RWPE2 (cell line): ENCODE results near the gene GID8.

Experiments used
- ATAC-seq: fragments of 200-7000 bp; cut with Tn5 transposase; 3 replicates; pipeline ENCODE4 v1.9.1; 2021; ENCODE audit warnings: low read depth
- DNase-seq: peaks from one replicate; pipeline ENCODE4 v3.0.0-alpha.2; 2020; ENCODE audit warnings: low spot score
- H3K27ac ChIP-seq: fragments of 450-650 bp; 2 replicates; pipeline ENCODE4 v1.5.1; 2017; ENCODE audit warnings: mild to moderate bottlenecking; ENCODE audit not compliant: poor library complexity, severe bottlenecking
- H3K27me3 ChIP-seq: fragments of 250-450 bp; sonication (Bioruptor Pico); 2 replicates; pipeline ENCODE4 v1.5.1; 2021; ENCODE audit warnings: mild to moderate bottlenecking, moderate library complexity; ENCODE audit not compliant: insufficient read depth, poor library complexity, severe bottlenecking
- H3K36me3 ChIP-seq: fragments of 250-450 bp; sonication (Bioruptor Pico); 2 replicates; pipeline ENCODE4 v1.5.1; 2020; ENCODE audit warnings: low read depth, mild to moderate bottlenecking, moderate library complexity
- H3K4me1 ChIP-seq: fragments of 250-450 bp; sonication (Bioruptor Pico); 2 replicates; pipeline ENCODE4 v1.5.1; 2021; ENCODE audit warnings: mild to moderate bottlenecking, moderate library complexity; ENCODE audit not compliant: insufficient read depth, poor library complexity, severe bottlenecking
- H3K4me3 ChIP-seq: fragments of 250-450 bp; sonication (Bioruptor Pico); 2 replicates; pipeline ENCODE4 v1.5.1; 2021; ENCODE audit warnings: mild to moderate bottlenecking, moderate library complexity; ENCODE audit not compliant: severe bottlenecking
- H3K9me3 ChIP-seq: fragments of 250-450 bp; sonication (Bioruptor Pico); 2 replicates; pipeline ENCODE4 v1.5.1; 2021; ENCODE audit warnings: mild to moderate bottlenecking, moderate library complexity; ENCODE audit not compliant: severe bottlenecking
- TF ChIP-seq, protein P1 (sequence below): fragments of 450-650 bp; IDR thresholded peaks from one replicate; pipeline ENCODE4 v1.5.1; 2017; ENCODE audit warnings: mild to moderate bottlenecking, moderate library complexity; ENCODE audit not compliant: poor library complexity, severe bottlenecking

GID8 gene

GRCh38 chr20:62984666-62985443, 46.9 kb downstream of the GID8 start:
- H3K4me3 ChIP-seq: no peak overlapping the region
- DNase-seq (no peak), ATAC-seq (no peak)
- TF ChIP-seq, protein P1, sequence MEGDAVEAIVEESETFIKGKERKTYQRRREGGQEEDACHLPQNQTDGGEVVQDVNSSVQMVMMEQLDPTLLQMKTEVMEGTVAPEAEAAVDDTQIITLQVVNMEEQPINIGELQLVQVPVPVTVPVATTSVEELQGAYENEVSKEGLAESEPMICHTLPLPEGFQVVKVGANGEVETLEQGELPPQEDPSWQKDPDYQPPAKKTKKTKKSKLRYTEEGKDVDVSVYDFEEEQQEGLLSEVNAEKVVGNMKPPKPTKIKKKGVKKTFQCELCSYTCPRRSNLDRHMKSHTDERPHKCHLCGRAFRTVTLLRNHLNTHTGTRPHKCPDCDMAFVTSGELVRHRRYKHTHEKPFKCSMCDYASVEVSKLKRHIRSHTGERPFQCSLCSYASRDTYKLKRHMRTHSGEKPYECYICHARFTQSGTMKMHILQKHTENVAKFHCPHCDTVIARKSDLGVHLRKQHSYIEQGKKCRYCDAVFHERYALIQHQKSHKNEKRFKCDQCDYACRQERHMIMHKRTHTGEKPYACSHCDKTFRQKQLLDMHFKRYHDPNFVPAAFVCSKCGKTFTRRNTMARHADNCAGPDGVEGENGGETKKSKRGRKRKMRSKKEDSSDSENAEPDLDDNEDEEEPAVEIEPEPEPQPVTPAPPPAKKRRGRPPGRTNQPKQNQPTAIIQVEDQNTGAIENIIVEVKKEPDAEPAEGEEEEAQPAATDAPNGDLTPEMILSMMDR: no peak
- no peaks in the 10 kb centered on the region for H3K4me1 ChIP-seq
- H3K27me3 ChIP-seq: peaks cover 71% of the 10 kb centered on the region
- H3K36me3 ChIP-seq: no peaks in the 10 kb centered on the region
- no peak overlapping the region for H3K27ac ChIP-seq
- H3K9me3 ChIP-seq: no peaks in the 10 kb centered on the region

DNA sequence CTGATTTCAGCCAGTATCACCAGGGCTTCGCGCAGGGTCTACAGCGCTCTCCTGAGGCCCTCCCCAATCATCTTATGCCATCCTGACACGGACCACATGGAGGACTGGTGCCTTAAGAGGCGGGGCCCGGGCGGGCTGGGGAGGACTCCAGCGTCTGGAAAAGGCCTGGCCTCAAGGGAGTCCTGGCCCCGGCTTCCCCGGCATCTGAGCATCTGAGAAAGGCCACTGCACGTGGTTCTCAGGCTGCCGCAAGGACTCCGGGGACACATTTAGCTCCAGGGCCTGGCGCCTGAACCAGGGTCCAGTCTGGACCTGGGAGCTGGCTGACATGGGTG, 47.5 kb downstream of the GID8 start:
- H3K4me3 ChIP-seq: no peak overlapping the region
- no peaks in the 10 kb centered on the region for H3K4me1 ChIP-seq
- TF ChIP-seq, protein P1: no peak
- H3K27ac ChIP-seq: no peak overlapping the region
- DNase-seq (no peak), ATAC-seq (no peak)
- H3K36me3 ChIP-seq: no peaks in the 10 kb centered on the region
- H3K9me3 ChIP-seq: no peaks in the 10 kb centered on the region
- peaks cover 68% of the 10 kb centered on the region for H3K27me3 ChIP-seq

DNA sequence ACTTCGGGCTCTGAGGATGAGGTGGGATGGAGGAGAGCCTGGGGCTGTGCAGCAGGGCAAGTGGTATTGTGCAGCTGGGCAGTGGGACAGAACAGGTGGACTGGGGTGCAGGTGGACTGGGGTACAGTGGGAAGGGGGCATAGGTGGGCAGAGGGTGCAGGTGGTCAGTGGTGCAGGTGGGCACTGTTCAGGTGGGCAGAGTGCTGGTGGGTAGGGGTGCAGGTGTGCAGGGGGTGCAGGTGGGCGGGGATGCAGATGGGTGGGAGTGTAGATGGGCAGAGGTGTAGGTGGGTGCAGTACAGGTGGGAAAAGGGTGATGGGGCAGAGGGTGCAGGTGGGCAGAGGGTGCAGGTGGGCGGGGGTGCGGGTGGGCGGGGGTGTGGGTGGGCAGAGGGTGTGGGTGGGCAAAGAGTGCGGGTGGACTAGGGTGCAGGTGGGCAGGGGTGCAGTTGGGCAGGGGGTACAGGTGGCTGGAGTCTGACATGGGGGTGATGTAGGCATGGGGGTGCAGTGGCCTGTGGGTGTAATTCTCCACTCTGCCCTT, 48.4 kb downstream of the GID8 start:
- Histone ChIP-seq H3K9me3 (no peaks in the 10 kb centered on the region), H3K36me3 (no peaks in the 10 kb centered on the region), H3K27ac (no peak overlapping the region), H3K4me3 (no peak overlapping the region), H3K4me1 (no peaks in the 10 kb centered on the region), H3K27me3 (peaks cover 68% of the 10 kb centered on the region)
- DNase-seq: no peak
- TF ChIP-seq, protein P1: no peak
- no peak for ATAC-seq

DNA sequence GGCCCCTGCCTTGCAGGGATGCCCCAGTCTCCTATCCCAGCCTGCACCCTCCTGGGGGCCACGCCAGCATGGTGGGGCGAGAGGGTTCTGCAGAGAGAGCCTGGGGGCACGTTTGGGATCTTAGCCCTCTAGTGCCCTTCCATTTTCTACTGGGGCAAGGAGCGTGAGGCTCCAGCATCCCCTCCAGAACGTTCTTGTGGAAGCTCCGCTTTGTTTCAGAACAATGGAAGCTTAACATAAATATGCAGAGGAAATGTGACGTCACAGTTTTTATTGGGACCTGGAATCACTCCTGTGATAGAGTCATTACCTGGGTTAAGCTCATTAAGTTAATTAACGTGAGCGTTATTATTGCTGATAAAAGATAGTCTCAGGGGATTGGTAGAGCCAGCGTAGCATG, 49.2 kb downstream of the GID8 start:
- peaks cover 67% of the 10 kb centered on the region for H3K27me3 ChIP-seq
- no peaks in the 10 kb centered on the region for H3K36me3 ChIP-seq
- no peaks in the 10 kb centered on the region for H3K4me1 ChIP-seq
- ATAC-seq: no peak
- H3K9me3 ChIP-seq: no peaks in the 10 kb centered on the region
- TF ChIP-seq, protein P1: no peak
- no peak for DNase-seq
- H3K4me3 ChIP-seq: no peak overlapping the region
- no peak overlapping the region for H3K27ac ChIP-seq

DNA sequence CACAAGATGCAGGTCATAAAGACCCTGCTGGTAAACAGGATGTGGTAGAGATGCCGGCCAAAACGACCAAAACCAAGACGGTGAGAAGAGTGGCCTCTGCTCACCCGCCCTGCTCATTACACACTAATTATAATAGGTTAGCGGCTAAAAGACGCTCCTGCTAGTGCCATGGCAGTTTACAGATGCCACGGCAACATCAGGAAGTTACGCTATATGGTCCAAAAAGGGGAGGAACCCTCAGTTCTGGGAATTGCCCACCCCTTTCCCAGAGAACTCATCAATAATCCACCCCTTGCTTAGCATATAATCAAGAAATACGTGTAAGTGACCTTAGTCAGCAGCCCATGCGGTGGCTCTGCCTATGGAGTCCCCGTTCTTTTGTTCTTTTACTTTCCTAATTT, 51.3 kb downstream of the GID8 start:
- H3K27ac ChIP-seq: no peak overlapping the region
- H3K4me3 ChIP-seq: no peak overlapping the region
- no peaks in the 10 kb centered on the region for H3K9me3 ChIP-seq
- peaks cover 63% of the 10 kb centered on the region for H3K27me3 ChIP-seq
- DNase-seq (no peak), ATAC-seq (no peak)
- TF ChIP-seq, protein P1: no peak
- H3K36me3 ChIP-seq: no peaks in the 10 kb centered on the region
- no peaks in the 10 kb centered on the region for H3K4me1 ChIP-seq
